GM23248 (cell line): ENCODE results near the gene VEZT.

Experiments used
- EZH2 ChIP-seq: fragments of 200-600 bp; sonication (generic); IDR thresholded peaks from 2 replicates; pipeline ENCODE4 v1.6.1; 2018; ENCODE audit warnings: antibody characterized with exemption, mild to moderate bottlenecking; ENCODE audit not compliant: insufficient read depth, poor library complexity, severe bottlenecking
- EZH2phosphoT487 ChIP-seq: fragments of 200-600 bp; sonication (generic); IDR thresholded peaks from 2 replicates; pipeline ENCODE4 v1.6.1; 2018; ENCODE audit warnings: antibody characterized with exemption, moderate library complexity, mild to moderate bottlenecking, low read depth; ENCODE audit not compliant: insufficient read depth

GRCh38 chr12:95321516-95322246, 104.1 kb downstream of the VEZT start:
- TF ChIP-seq EZH2 = no peak
- no peak for TF ChIP-seq EZH2phosphoT487
